Measurements from ENCODE around the gene ADGRF1.
"Not testable (repeated sequence)": the region's sequence is repeated elsewhere in the genome, so short reads cannot be mapped to it uniquely, and the experiment has no call there.

The ADGRF1 gene

DNA sequence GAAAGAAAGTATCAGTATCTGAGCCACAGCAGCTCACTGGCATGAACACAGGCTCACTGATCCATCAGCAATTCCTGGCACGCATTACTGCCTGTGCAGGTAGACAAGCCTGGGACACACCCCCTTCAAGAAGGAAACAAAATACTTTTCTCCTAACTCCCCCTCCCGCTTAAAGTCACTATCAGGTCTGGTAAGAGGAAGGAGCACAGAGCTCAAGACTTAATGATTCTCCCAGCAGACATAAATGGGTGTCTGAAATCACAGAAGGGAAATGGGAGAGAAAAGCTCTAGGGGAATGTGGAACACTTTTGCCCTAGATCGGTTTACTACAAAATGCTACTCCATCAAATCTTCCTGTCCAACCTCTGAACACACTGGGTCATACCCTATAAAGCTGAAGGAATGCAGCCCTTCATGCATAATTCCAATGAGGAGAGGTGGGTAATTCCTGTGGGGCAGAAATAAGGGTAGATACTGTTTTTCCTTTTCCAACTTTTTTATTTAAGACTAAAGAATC is at the start of gene ADGRF1:
Gene ADGRF1 (minus strand): TSS at position 58 of the 517 bp plus-strand sequence. CDS start 13,271 bp downstream, outside the sequence.
- no peak for DNase-seq

DNA sequence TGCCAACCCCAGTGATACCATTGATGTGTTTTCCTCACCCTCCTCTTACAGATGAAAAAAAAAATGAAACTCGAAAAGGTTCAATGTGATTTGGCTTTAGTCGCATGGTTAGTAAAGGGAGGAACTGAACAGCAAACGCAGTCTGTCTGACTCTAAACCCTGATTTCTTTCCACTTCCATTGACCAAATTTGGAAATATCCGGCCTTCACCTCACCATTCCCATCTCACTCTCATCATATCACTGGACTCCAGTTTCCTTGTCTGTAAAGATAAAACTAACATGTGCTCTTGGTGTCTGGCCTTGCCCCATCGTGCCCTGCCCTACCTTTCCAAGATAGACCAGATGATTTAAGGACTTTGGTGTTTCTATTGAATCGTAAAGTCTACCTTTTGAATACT is 48.7 kb upstream of the ADGRF1 start:
- no peak for DNase-seq

- DNase-seq: not testable (repeated sequence)
These were observed 47.3 kb upstream of the ADGRF1 start for GRCh38 chr6:47089473-47089872.

GRCh38 chr6:47086051-47086770 is 44.1 kb upstream of the ADGRF1 start:
- DNase-seq: no peak

DNA sequence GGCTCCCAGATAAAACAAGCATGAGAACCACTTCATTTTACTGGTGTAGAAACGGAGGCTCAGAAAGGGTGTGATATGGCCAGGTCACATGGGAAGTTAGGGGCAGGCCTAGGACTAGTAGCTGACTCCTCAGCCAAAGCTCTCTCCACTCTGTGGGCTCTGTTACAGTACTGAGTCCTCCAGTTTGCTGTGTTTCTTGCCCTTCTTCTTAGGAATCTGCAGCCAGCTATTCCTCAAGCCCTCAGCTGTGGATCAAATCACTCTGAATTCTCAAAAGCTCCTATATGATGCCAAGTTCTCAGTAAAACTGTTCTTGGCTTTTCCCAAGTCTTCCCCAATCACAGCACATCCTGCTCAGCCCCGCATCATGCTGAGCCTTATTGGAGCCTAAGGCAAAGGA is 42.5 kb upstream of the ADGRF1 start:
- no peak for DNase-seq

GRCh38 chr6:47083586-47084047 is 41.5 kb upstream of the ADGRF1 start:
- no peak for DNase-seq

DNA sequence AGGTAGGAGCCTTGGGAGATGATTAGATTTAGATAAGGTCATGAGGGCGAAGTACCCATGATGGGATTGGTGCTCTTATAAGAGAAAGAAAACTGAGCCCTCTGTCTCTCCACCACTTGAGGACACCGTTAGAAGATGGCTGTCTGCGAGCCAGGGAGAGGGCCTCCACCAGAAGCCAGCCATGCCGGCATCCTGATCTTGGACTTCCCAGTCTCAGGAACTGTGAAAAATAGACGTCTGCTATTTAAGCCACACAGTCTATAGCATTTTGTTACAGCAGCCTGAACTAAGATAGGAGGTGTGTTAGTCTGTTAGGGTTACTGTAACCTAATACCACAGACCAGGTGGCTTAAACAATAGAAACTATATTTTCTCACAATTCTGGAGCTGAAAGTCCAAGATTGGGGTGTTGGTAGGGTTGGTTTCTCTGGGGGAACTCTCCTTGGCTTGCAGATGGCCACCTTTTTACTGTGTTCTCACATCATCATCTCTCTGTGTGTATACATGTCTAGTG is 38.0 kb upstream of the ADGRF1 start:
- no peak for DNase-seq

DNA sequence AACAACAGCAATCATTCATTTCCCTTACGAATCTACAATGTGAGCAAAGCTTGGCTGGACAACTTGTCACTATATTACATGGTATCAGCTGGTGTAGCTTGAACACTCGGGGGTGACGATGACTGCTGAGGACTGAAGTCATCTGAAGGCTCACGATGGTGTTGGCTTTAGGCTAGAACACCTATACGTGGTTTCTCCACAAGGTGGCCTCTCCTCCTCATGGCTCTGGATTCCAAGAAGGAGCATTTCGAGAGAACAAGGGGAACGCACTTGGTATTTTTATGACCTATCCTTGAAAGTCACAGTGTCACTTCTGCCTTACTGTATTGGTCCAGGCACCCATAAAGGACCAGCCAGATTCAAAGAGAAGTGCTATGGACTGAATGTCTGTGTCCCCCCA is 37.5 kb upstream of the ADGRF1 start:
- DNase-seq: no peak

- DNase-seq: no peak
These were observed 36.9 kb upstream of the ADGRF1 start for GRCh38 chr6:47078991-47079390.

DNA sequence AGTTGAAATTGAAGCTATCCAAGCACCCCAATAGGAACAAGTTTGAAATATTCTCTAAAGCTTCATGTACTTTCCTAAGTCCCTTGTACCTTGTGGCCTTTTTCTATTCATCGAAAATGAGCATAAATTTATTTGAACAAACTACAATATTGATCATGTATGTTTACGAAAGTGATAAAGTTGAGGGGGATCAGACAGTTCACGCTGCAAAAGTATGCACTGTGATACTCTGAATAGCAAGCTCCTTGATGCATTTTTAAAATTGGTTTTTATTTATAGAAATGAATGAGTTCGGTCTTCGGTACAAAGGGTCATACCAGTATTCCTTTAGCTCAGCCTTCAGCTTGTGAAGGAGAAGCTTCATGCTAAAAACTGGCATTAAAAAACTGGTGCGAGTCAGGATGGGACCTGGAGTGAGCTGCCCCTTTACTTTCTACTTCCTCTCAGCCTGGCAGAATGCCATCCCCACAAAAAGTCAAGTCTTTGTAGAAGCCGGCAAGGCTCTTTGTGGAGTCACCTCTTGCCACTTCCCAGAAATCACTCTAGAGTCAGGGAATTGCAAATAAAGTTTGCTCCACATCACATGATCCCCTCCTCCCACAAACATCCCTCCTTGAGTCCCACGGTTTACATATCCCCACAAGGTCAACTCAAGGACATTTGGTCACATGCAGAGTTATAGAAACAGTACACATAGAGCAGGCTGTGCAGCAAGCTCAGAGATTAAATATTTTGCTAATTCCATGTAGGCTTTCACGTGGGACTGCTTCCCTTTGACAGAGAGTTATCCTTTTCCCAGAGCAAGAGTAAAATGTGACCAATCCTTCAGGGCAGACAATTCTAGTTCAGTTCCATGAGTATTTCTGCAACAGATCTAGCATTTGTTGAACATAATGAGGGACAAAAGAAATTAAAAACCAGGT is 34.6 kb upstream of the ADGRF1 start:
- DNase-seq: peak; percentile 31

DNA sequence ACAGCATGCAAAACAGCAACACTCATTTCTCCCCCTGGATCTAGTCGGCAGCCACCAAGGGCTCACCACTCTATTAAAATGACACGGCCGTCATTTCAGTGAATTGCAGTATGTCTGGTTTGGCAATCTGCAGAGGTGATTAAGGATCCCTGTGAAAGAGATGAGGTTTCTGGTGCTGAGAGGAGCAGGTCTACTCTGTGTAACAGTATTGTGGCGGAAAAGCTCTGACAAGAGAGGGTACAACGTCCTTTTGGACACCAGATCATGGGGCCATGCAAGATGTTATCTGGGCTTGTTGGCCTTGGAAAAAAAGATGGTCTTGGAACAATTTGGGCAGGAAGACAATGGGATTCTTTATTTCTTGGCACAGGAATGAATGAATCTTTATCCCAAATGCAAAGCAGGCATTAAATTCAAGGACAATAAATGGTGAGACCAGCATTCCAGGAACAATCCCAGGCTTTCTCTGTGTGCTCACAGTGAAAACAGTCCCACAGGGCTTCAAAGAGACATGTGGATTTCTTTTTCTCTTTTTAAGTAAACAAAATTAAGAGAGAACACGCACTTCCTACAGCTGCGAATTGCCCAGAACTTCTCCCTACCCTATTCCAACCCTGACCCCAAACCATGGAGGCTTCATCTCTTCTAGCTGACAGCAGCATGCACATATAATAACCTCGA is 33.7 kb upstream of the ADGRF1 start:
- DNase-seq: no peak

GRCh38 chr6:47075168-47075567 is 33.0 kb upstream of the ADGRF1 start:
- no peak for DNase-seq

GRCh38 chr6:47073125-47074110 is 31.3 kb upstream of the ADGRF1 start:
- DNase-seq: no peak

DNA sequence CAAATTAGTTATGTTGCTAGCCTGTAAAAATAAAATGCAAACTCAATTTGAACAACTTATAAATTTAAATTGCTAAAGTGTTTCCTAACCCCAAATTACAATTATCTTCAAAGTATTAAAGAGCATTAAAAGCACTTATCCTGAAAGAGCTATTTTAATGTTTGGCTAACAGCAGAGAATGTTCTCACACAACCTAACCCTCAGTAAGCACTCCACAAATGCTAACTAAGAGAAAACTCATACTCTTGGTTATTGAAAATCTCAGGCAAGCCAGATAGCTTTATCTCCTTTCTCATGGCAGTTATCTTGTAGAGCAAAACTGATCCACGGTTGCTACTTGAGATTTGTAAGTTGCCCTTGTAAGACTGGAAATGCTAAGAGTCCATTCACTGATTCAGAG is 30.5 kb upstream of the ADGRF1 start:
- no peak for DNase-seq

- DNase-seq: no peak
These were observed 29.5 kb upstream of the ADGRF1 start for GRCh38 chr6:47071681-47072080.

GRCh38 chr6:47070461-47070860 is 28.3 kb upstream of the ADGRF1 start:
- no peak for DNase-seq

GRCh38 chr6:47069156-47069555 is 27.0 kb upstream of the ADGRF1 start:
- DNase-seq: no peak

GRCh38 chr6:47066418-47066817 is 24.3 kb upstream of the ADGRF1 start:
- DNase-seq: no peak

- DNase-seq: no peak
These were observed 22.1 kb upstream of the ADGRF1 start for GRCh38 chr6:47064274-47064673.

GRCh38 chr6:47062346-47062745 is 20.2 kb upstream of the ADGRF1 start:
- no peak for DNase-seq

Measured in RPMI8226 (cell line).